ENCODE data around the gene MITF. TPM values are rescaled to one million over a fixed set of nuclear protein-coding genes. Genes with fewer than 3 reads are reported as not detected.

MITF gene
- total RNA-seq, 6 experiments from 2014 or later, result 1.9 to 4.1 (median 3.8) TPM

- no peak for ATAC-seq
- H3K36me3 ChIP-seq, result no peaks in the 10 kb centered on the region
- DNase-seq, result no peak
- H3K27me3 ChIP-seq, result no peaks in the 10 kb centered on the region
- intact Hi-C loops (cut with DNase I), result no loop called here
- H3K27ac ChIP-seq, result no peak overlapping the region
- H3K4me3 ChIP-seq, result no peak overlapping the region
- H3K4me1 ChIP-seq, result no peaks in the 10 kb centered on the region
- TF ChIP-seq POLR2A (IDR thresholded peaks at IDR 0.05) (no peak), CTCF (IDR thresholded peaks at IDR 0.05) (no peak)
- WGBS (ENCODE audit: insufficient coverage, low coverage, low lambda C conversion rate, missing lambda C conversion rate), result 71% methylated on average over 2 of the region's 2 CpGs
- no peaks in the 10 kb centered on the region for H3K9me3 ChIP-seq
Measured at GRCh38 chr3:69742391-69742790, 3.1 kb downstream of the MITF start.

- TF ChIP-seq POLR2A (IDR thresholded peaks at IDR 0.05) (no peak), CTCF (IDR thresholded peaks at IDR 0.05) (no peak)
- H3K9me3 ChIP-seq, result no peaks in the 10 kb centered on the region
- DNase-seq (no peak), ATAC-seq (no peak)
- 81% methylated on average over 6 of the region's 8 CpGs for WGBS (ENCODE audit: insufficient coverage, low coverage, low lambda C conversion rate, missing lambda C conversion rate)
- no peak overlapping the region for H3K4me3 ChIP-seq
- H3K27me3 ChIP-seq, result no peaks in the 10 kb centered on the region
- intact Hi-C loops (cut with DNase I), result no loop called here
- H3K36me3 ChIP-seq, result no peaks in the 10 kb centered on the region
- H3K27ac ChIP-seq, result no peak overlapping the region
- no peaks in the 10 kb centered on the region for H3K4me1 ChIP-seq
Measured at GRCh38 chr3:69743975-69744906, 5.0 kb downstream of the MITF start.

- H3K9me3 ChIP-seq, result no peaks in the 10 kb centered on the region
- TF ChIP-seq POLR2A (IDR thresholded peaks at IDR 0.05) (no peak), CTCF (IDR thresholded peaks at IDR 0.05) (no peak)
- H3K36me3 ChIP-seq, result no peaks in the 10 kb centered on the region
- H3K4me3 ChIP-seq, result no peak overlapping the region
- no peak for ATAC-seq
- no peak for DNase-seq
- WGBS (ENCODE audit: insufficient coverage, low coverage, low lambda C conversion rate, missing lambda C conversion rate), result 93% methylated on average over 2 of the region's 2 CpGs
- intact Hi-C loops (cut with DNase I), result no loop called here
- H3K27ac ChIP-seq, result no peak overlapping the region
- no peaks in the 10 kb centered on the region for H3K27me3 ChIP-seq
- no peaks in the 10 kb centered on the region for H3K4me1 ChIP-seq
Measured at GRCh38 chr3:69745505-69745904, 6.2 kb downstream of the MITF start.

- 65% methylated on average over 2 of the region's 2 CpGs for WGBS (ENCODE audit: insufficient coverage, low coverage, low lambda C conversion rate, missing lambda C conversion rate)
- no peak overlapping the region for H3K27ac ChIP-seq
- TF ChIP-seq POLR2A (IDR thresholded peaks at IDR 0.05) (no peak), CTCF (IDR thresholded peaks at IDR 0.05) (no peak)
- no peaks in the 10 kb centered on the region for H3K27me3 ChIP-seq
- no peaks in the 10 kb centered on the region for H3K36me3 ChIP-seq
- intact Hi-C loops (cut with DNase I), result no loop called here
- H3K4me3 ChIP-seq, result no peak overlapping the region
- DNase-seq (no peak), ATAC-seq (peak in 1 of 4 donors; percentile 34)
- H3K4me1 ChIP-seq, result no peaks in the 10 kb centered on the region
- H3K9me3 ChIP-seq, result no peaks in the 10 kb centered on the region
Measured at GRCh38 chr3:69746119-69746518, 6.9 kb downstream of the MITF start.

Data from right lobe of liver (tissue), 6 donors.